Retinal pigment epithelial cell (primary cell): ENCODE data around the gene MST1.

Experiments
- DNase-seq: peaks from one replicate; pipeline ENCODE4 v3.0.0-alpha.2; 2010; ENCODE audit warnings: low read depth
- H3K4me3 ChIP-seq: 2 replicates; pipeline ENCODE4 v1.5.1; 2011; ENCODE audit warnings: mild to moderate bottlenecking, low read length, control low read depth, moderate library complexity
- TF ChIP-seq, protein P1 (sequence below): conservative IDR thresholded peaks from 2 replicates; pipeline ENCODE4 v1.5.1; 2011; ENCODE audit warnings: low read depth, low read length, control low read depth, inconsistent platforms

MST1 gene

DNA sequence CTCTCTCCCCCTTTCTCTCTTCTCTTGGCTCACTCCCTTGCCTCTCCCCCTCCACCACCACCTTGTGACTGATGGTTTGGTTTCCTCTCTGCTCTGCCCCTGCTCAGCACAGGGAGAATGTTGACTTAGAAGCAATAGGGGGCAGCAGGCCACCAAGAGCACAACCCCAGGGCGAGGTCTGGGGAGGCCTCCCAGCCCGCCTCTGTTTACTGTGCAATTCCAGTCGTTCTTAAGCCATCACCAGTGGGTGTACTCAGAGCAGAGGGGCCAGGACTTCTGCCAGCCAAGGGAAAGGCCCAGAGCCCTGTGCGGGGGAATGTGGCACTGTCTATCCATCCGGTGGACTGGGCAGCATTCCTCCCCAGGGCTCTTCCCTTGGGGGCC lies 20.9 kb downstream of the MST1 start:
- TF ChIP-seq, protein P1, sequence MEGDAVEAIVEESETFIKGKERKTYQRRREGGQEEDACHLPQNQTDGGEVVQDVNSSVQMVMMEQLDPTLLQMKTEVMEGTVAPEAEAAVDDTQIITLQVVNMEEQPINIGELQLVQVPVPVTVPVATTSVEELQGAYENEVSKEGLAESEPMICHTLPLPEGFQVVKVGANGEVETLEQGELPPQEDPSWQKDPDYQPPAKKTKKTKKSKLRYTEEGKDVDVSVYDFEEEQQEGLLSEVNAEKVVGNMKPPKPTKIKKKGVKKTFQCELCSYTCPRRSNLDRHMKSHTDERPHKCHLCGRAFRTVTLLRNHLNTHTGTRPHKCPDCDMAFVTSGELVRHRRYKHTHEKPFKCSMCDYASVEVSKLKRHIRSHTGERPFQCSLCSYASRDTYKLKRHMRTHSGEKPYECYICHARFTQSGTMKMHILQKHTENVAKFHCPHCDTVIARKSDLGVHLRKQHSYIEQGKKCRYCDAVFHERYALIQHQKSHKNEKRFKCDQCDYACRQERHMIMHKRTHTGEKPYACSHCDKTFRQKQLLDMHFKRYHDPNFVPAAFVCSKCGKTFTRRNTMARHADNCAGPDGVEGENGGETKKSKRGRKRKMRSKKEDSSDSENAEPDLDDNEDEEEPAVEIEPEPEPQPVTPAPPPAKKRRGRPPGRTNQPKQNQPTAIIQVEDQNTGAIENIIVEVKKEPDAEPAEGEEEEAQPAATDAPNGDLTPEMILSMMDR, result peak; percentile 15
- no peak overlapping the region for H3K4me3 ChIP-seq
- no peak for DNase-seq

DNA sequence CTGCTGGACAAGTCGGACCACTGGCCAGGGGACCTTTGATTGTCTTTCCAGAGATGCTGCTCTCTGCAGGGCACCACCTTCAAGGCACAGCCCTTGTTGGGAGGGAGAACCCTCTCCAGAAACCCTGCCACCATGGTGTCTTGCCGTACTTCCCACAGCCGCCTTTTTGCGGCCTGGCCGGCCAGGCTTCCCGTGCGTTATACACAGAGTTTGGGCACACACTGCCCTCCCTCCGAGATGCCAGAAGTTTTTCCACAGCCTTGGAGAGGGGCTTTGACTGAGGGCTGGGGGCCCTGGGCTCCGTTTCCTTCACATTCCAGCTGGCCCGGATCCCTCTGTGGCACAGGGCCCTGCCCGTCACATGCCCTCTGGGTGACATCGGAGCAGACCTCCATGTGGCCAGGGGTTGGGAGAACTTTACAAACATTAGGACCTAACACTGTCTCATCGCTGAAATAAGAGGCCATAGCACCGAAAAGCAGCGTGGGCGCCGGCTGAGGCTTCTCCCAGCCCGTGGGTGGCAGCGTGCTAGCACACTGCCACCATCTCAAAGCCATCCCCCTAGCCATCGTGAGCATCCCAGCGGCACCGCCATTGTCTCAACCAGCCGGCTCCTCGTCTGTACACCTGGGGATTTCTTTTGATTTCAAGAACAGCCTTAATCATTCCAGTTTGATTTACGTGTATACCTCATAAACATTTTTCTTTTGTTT lies 21.4 kb downstream of the MST1 start:
- DNase-seq, result no peak
- H3K4me3 ChIP-seq, result no peak overlapping the region
- TF ChIP-seq, protein P1, result no peak

DNA sequence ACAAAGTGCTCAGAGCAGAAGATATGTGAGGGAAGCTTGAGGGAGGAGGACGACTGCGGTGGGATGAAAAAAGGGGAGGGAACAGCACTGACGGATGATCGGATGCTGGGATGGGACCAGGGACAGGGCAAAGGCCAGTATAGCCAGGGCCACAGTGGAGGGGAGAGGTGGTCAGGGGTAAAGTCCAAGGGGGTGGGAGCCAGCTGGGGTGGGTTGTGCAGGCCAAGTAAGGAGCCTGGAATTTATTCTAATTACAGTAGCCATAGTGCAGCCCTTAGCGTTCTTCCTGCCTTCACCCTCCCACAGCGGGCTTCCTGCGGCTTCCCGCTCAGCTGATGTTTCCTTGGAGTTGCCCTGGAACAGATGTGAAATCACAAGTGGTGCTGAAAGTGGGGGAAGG lies 22.7 kb downstream of the MST1 start:
- TF ChIP-seq, protein P1, result no peak
- H3K4me3 ChIP-seq, result no peak overlapping the region
- no peak for DNase-seq

DNA sequence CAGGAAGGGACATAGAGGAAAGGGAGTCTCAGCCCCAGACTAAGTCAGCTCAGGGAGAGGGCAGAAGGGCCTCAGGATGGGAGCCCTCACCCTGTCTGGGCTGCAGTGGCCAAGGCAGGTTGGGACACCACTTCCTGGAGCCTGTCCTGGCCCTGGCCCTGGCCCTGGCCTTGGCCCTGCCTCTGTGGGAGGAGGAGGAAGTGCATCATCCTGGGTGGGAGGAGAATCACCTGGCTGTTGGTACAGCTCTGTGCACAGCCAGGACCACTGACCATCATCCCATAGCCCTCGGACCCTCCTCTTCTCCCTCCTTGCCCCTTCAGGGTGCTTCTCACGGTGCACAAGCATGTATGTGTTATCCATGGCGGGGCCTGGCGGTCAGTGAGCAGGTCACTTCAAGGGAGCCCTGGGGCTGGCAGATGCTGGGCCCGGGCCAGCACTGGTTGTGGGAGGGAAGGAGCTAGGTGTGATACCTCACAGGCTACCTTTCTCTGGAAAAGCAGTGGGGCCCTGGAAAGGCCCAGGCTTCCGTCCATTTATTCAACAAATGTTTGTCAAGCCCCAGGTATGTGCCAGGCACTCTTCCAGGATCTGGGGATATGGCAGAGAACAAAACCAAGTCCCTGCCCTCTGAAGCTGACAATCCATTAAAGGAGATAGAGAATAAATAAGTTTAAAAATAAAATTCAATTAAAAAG lies 23.3 kb downstream of the MST1 start:
- no peak for DNase-seq

DNA sequence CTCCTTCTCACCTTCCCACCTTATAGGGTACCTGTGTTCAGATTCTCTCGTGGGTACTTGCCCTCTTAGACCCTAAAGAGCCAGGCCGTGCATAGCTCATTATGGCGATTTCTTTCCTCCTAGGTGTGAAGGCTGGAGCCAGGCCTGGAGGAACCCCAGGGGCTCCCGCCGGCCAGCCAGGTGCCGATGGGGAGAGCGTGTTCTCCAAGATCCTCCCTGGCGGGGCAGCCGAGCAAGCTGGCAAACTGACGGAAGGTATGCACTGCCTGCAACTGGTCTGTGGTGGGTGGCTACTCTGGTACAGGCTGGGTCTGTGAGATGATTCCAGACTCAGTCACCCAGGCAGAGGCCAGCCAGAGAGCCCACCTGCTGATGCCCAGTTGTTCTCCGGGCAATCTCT lies 25.0 kb downstream of the MST1 start:
- no peak overlapping the region for H3K4me3 ChIP-seq
- no peak for DNase-seq
- TF ChIP-seq, protein P1, result no peak

More for the DNA sequence above, 23.3 kb downstream of the MST1 start:
- TF ChIP-seq, protein P1, result no peak
- no peak overlapping the region for H3K4me3 ChIP-seq

DNA sequence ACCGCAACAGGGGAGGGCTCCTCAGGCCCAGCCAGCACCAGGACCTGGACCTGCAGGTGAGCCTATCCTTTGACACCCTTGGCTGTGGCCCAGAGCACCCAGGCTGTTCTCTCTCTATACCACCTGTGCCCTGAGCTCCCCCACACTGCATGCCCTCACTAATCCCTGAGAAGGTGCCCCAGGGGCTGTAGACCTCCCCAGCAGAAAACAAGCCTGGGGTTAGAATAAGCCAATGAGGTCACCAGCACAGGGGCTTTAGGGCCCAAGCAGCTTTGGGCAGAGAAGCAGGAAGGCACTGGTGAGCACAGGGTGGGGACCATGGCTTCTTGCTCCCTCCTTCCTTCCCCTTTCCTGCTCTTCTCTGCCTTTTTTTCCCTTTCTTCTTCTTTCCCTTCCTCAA lies 25.4 kb downstream of the MST1 start:
- TF ChIP-seq, protein P1, result no peak
- no peak for DNase-seq
- H3K4me3 ChIP-seq, result no peak overlapping the region

DNA sequence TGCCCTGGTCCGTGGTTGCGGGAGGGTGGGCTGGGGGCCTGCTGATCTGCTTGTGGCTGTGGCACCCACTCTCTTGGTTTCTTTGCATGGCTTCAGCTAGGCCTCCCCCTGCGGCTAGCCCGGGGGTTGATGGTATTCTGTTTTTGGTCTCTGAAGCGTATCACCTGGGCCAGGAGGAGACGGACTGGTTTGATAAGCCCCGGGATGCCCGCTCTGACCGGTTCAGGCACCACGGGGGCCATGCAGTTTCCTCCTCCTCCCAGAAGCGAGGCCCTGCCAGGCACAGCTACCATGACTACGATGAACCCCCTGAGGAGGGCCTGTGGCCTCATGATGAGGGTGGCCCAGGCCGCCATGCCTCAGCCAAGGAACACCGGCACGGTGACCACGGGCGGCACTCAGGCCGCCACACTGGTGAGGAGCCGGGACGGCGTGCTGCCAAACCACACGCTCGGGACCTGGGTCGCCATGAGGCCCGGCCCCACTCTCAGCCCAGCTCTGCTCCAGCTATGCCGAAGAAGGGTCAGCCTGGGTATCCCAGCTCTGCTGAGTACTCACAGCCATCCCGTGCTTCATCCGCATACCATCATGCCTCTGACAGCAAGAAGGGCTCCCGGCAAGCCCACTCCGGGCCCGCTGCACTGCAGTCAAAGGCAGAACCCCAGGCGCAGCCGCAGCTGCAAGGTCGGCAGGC lies 26.4 kb downstream of the MST1 start:
- no peak for DNase-seq
- no peak overlapping the region for H3K4me3 ChIP-seq
- TF ChIP-seq, protein P1, result no peak
